GM23338 (cell line): ENCODE data around the gene FES. TPM values are rescaled to one million over a fixed set of nuclear protein-coding genes. Genes with fewer than 3 reads are reported as not detected.

ENCODE experiments used
- ATAC-seq: fragments of 200-7000 bp; cut with Tn5 transposase; 3 replicates; pipeline ENCODE4 v1.9.1; 2020
- DNase-seq: peaks from one replicate; pipeline ENCODE4 v3.0.0-alpha.2; 2015; ENCODE audit warnings: low spot score
- H2AFZ ChIP-seq: fragments of 200-600 bp; sonication (generic); 2 replicates; pipeline ENCODE4 v1.8.0; 2016; ENCODE audit warnings: antibody characterized with exemption, mild to moderate bottlenecking, moderate library complexity
- H3F3A ChIP-seq: fragments of 200-600 bp; sonication (generic); replicated peaks from 2 replicates; pipeline ENCODE4 v1.8.0; 2017; ENCODE audit warnings: antibody characterized with exemption, mixed run types, low read depth
- H3K27ac ChIP-seq: fragments of 200-600 bp; sonication (generic); 2 replicates; pipeline ENCODE4 v1.6.1; 2016; ENCODE audit warnings: low read depth
- H3K27me3 ChIP-seq: fragments of 200-600 bp; sonication (generic); 2 replicates; pipeline ENCODE4 v1.8.0; 2016; ENCODE audit warnings: mild to moderate bottlenecking, mixed run types, moderate library complexity; ENCODE audit not compliant: insufficient read depth
- H3K36me3 ChIP-seq: fragments of 200-600 bp; sonication (generic); 2 replicates; pipeline ENCODE4 v1.8.0; 2016; ENCODE audit warnings: mild to moderate bottlenecking; ENCODE audit not compliant: insufficient read depth
- H3K4me1 ChIP-seq: fragments of 200-600 bp; sonication (generic); 2 replicates; pipeline ENCODE4 v1.8.0; 2016; ENCODE audit warnings: mild to moderate bottlenecking, moderate library complexity; ENCODE audit not compliant: insufficient read depth
- H3K4me2 ChIP-seq: fragments of 200-600 bp; sonication (generic); 2 replicates; pipeline ENCODE4 v1.7.1; 2017; ENCODE audit warnings: mixed run types
- H3K4me3 ChIP-seq: fragments of 200-600 bp; sonication (generic); 2 replicates; pipeline ENCODE4 v1.6.1; 2016; ENCODE audit warnings: mixed run types
- H3K79me2 ChIP-seq: fragments of 200-600 bp; sonication (generic); replicated peaks from 2 replicates; pipeline ENCODE4 v1.8.0; 2017; ENCODE audit warnings: mild to moderate bottlenecking; ENCODE audit not compliant: insufficient read depth
- H3K9me2 ChIP-seq: fragments of 200-600 bp; sonication (generic); 2 replicates; pipeline ENCODE4 v1.8.0; 2017; ENCODE audit not compliant: insufficient read depth
- H4K20me1 ChIP-seq: fragments of 200-600 bp; sonication (generic); replicated peaks from 2 replicates; pipeline ENCODE4 v1.8.0; 2017; ENCODE audit warnings: mild to moderate bottlenecking; ENCODE audit not compliant: insufficient read depth
- H3K27ac Mint-ChIP-seq: 2 replicates; pipeline ENCODE4 v1.8.0; 2020; ENCODE audit warnings: inconsistent platforms, mild to moderate bottlenecking, moderate library complexity, mixed read lengths
- H3K27me3 Mint-ChIP-seq: 3 replicates; pipeline ENCODE4 v1.8.0; 2022; ENCODE audit warnings: low read depth, mild to moderate bottlenecking, moderate library complexity, mixed read lengths, inconsistent platforms; ENCODE audit not compliant: insufficient read depth, poor library complexity
- H3K36me3 Mint-ChIP-seq: 3 replicates; pipeline ENCODE4 v1.8.0; 2021; ENCODE audit warnings: low read depth, mild to moderate bottlenecking, inconsistent platforms, moderate library complexity, mixed read lengths
- H3K4me1 Mint-ChIP-seq: 3 replicates; pipeline ENCODE4 v1.8.0; 2020; ENCODE audit warnings: mild to moderate bottlenecking, inconsistent platforms, mixed read lengths
- H3K4me3 Mint-ChIP-seq: 3 replicates; pipeline ENCODE4 v1.8.0; 2021; ENCODE audit warnings: moderate library complexity, mild to moderate bottlenecking, inconsistent platforms, mixed read lengths
- H3K9me3 Mint-ChIP-seq: 3 replicates; pipeline ENCODE4 v1.8.0; 2020; ENCODE audit warnings: moderate library complexity, mild to moderate bottlenecking, inconsistent platforms, mixed read lengths
- CTCF ChIP-seq, 2 experiments: fragments of 200-600 bp in 1 of 2; sonication (generic) in 1 of 2; conservative IDR thresholded peaks; 2 replicates each; pipeline versions ENCODE4 v1.5.1 to v1.6.1; 2016 to 2017; ENCODE audit warnings: antibody characterized with exemption in 2 of 2, low read depth in 2 of 2, mild to moderate bottlenecking in 2 of 2, moderate library complexity in 1 of 2
- EZH2 ChIP-seq: fragments of 200-600 bp; sonication (generic); IDR thresholded peaks from one replicate; pipeline ENCODE4 v1.8.0; 2017; ENCODE audit warnings: antibody characterized with exemption, mild to moderate bottlenecking, low read depth; ENCODE audit not compliant: unreplicated experiment
- EZH2phosphoT487 ChIP-seq: fragments of 200-600 bp; sonication (generic); IDR thresholded peaks from one replicate; pipeline ENCODE4 v1.8.1; 2018; ENCODE audit warnings: antibody characterized with exemption; ENCODE audit not compliant: unreplicated experiment
- JUNB ChIP-seq: IDR thresholded peaks from one replicate; pipeline ENCODE4 v1.6.1; 2016; ENCODE audit warnings: antibody characterized with exemption; ENCODE audit not compliant: unreplicated experiment
- NANOG ChIP-seq: IDR thresholded peaks from 2 replicates; pipeline ENCODE4 v1.6.1; 2016; ENCODE audit warnings: antibody characterized with exemption, borderline replicate concordance
- POLR2AphosphoS5 ChIP-seq: IDR thresholded peaks from 2 replicates; pipeline ENCODE4 v1.6.1; 2016; ENCODE audit warnings: antibody characterized with exemption, low read depth
- STAT1 ChIP-seq: IDR thresholded peaks from one replicate; pipeline ENCODE4 v1.6.1; 2016; ENCODE audit warnings: antibody characterized with exemption; ENCODE audit not compliant: unreplicated experiment
- ZNF114 ChIP-seq: fragments of 250-450 bp; sonication (Bioruptor Pico); IDR thresholded peaks from 2 replicates; pipeline ENCODE4 v1.5.0; 2020; ENCODE audit warnings: mild to moderate bottlenecking, moderate library complexity
- ZNF462 ChIP-seq: fragments of 250-450 bp; sonication (Bioruptor Pico); IDR thresholded peaks from 2 replicates; pipeline ENCODE4 v1.5.0; 2020; ENCODE audit warnings: mild to moderate bottlenecking, moderate library complexity
- polyA plus RNA-seq: library from polyadenylated mRNA; unstranded; fragments of >200 nt; fragmentation: Nextera tagmentation; extraction: Ambion mirVana; gene quantifications from 2 replicates; pipeline ENCODE4 v1.2.1, GENCODE V29; 2016
- total RNA-seq: library from RNA; depleted of rRNA; stranded (reverse); fragments of >200 nt; shearing (Covaris generic); gene quantifications from 2 replicates; pipeline ENCODE4 v1.2.3, GENCODE V29; 2014

The FES gene
- total and polyA plus RNA-seq, 2 experiments from 2014 or later = 2.7 to 14.4 TPM

DNA sequence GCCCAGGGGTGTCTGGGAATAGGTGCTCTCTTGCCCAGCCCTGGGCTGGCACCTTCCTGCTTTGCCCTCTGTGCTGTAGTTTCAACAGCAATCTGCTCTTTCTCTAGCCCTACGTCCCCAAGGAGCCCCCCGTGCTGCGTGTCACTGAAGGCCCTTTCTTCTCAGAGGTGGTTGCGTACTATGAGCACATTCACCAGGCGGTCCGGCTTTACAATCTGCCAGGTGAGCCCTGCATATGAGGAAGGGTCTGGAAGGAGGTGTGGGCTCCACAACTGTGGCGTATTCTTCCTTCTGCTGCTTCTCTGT, 28.4 kb downstream of the FES start:
- Histone ChIP-seq H3K4me3 (no peak overlapping the region), H3F3A (no peaks in the 10 kb centered on the region), H3K27ac (no peak overlapping the region), H3K27me3 (no peaks in the 10 kb centered on the region), H3K9me2 (no peaks in the 10 kb centered on the region), H3K4me1 (no peaks in the 10 kb centered on the region), H4K20me1 (no peaks in the 10 kb centered on the region), H2AFZ (no peak overlapping the region), H3K79me2 (no peaks in the 10 kb centered on the region), H3K36me3 (no peaks in the 10 kb centered on the region), H3K4me2 (no peak overlapping the region)
- H3K4me3 Mint-ChIP-seq = no peak overlapping the region
- TF ChIP-seq POLR2AphosphoS5 (no peak), CTCF (conservative IDR thresholded peaks at IDR 0.05; ENCODE audit: low read depth in 2 of 2) (no peak), JUNB (no peak), ZNF114 (CRISPR knock-in tag) (no peak), NANOG (no peak), EZH2phosphoT487 (no peak), EZH2 (no peak), STAT1 (no peak), ZNF462 (CRISPR knock-in tag) (no peak)
- peaks cover 6% of the 10 kb centered on the region for H3K4me1 Mint-ChIP-seq
- ATAC-seq (no peak), DNase-seq (no peak)
- H3K9me3 Mint-ChIP-seq = no peaks in the 10 kb centered on the region
- H3K27me3 Mint-ChIP-seq = peaks cover 3% of the 10 kb centered on the region
- no peak overlapping the region for H3K27ac Mint-ChIP-seq
- H3K36me3 Mint-ChIP-seq = peaks cover 3% of the 10 kb centered on the region; the same call in 2 of the 3 replicates
